SU-DHL-6 (cell line): ENCODE data around the gene NACC1.

Source experiments
- EZH2phosphoT487 ChIP-seq: fragments of 200-600 bp; sonication (generic), shearing (Covaris generic); conservative IDR thresholded peaks from 2 replicates; pipeline ENCODE4 v1.6.1; 2018; ENCODE audit warnings: mild to moderate bottlenecking, antibody characterized with exemption, low read length, moderate library complexity, mixed read lengths
- TF ChIP-seq, protein P1 (sequence below): fragments of 200-600 bp; sonication (generic); IDR thresholded peaks from one replicate; pipeline ENCODE4 v1.5.1; 2017; ENCODE audit warnings: antibody characterized with exemption, mild to moderate bottlenecking, low read length, moderate library complexity; ENCODE audit not compliant: insufficient read depth, poor library complexity, severe bottlenecking

- TF ChIP-seq, protein P1, sequence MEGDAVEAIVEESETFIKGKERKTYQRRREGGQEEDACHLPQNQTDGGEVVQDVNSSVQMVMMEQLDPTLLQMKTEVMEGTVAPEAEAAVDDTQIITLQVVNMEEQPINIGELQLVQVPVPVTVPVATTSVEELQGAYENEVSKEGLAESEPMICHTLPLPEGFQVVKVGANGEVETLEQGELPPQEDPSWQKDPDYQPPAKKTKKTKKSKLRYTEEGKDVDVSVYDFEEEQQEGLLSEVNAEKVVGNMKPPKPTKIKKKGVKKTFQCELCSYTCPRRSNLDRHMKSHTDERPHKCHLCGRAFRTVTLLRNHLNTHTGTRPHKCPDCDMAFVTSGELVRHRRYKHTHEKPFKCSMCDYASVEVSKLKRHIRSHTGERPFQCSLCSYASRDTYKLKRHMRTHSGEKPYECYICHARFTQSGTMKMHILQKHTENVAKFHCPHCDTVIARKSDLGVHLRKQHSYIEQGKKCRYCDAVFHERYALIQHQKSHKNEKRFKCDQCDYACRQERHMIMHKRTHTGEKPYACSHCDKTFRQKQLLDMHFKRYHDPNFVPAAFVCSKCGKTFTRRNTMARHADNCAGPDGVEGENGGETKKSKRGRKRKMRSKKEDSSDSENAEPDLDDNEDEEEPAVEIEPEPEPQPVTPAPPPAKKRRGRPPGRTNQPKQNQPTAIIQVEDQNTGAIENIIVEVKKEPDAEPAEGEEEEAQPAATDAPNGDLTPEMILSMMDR = no peak
- no peak for TF ChIP-seq EZH2phosphoT487
These were observed 8.5 kb upstream of the NACC1 start for GRCh38 chr19:13109361-13110098.
